CD4-positive, alpha-beta T cell treated with Interleukin-6 at 100 ng/mL for 8 hours (primary cell): ENCODE data around the gene E2F2.

ENCODE experiments used
- DNase-seq: peaks from one replicate; pipeline ENCODE4 v3.0.0-alpha.2; 2020; ENCODE audit warnings: mixed read lengths, low spot score

Gene E2F2

DNA sequence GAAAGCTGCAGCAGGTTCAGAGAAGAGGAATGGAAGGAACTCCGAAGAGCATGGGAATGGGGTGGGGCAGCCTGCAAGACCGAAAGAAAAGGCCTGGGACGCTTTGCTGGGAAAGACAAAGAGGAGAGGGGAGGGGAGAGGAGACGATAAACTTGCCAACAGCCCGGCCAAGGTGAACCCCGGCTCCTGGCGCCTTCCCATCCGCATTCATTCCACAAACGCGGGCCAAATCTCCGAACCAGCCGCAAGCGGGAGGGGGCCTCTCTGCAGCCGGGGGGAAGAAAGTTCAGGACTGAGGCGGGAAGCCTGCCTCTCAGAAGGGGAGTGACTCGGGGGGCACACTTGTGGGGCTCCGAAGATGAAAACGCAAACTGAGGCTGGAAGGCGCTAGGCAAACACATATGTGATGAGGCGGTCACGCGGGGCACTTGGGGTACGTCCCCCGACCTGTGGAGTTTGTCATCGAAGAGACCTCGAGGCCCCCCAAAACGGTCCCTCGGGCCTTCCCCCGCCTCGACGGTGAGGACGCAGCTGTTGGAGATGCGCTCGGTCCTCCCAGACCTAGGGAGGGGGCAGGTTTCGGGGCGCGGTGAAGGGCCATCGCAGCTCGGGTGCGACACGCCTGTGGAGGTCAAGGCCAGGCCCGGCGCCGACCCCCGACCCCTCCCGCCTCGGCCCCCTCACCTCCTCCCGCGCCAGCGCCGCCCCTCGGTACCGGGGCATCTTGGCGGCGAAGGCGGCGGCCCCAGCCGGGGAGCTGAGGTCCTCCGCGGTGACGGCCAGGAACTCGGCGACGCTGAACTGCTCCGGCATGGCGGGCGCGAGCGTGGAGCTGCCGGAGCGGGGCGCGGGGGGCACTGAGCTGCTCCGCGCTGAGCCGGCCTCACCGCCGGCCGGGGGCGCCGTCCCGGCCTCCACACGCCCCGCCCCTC, 47.4 kb downstream of the E2F2 start, which contains the start of gene ASAP3:
ASAP3 (minus strand) TSS at position 859 of the 932 bp plus-strand sequence; CDS start at position 813, 46 bp downstream.
- no peak for DNase-seq

DNA sequence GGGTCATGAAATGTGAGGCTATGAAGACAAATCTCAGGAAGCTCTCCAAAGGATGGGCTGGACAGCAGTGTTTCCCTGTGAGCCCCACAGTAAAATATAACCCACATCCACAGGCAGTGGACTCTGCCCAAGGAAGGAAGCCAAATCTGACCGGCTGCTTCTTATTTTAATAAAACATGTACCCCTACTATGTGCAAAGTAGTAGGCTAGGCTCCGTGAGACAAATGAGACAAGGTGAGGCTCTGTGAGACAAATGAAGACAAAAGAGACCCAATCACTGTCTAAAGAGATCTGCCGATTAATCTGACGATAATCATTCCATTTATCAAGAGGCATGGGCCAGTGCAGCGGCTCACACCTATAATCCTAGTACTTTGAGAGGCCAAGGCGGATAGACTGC, 49.1 kb downstream of the E2F2 start:
- DNase-seq: no peak

DNA sequence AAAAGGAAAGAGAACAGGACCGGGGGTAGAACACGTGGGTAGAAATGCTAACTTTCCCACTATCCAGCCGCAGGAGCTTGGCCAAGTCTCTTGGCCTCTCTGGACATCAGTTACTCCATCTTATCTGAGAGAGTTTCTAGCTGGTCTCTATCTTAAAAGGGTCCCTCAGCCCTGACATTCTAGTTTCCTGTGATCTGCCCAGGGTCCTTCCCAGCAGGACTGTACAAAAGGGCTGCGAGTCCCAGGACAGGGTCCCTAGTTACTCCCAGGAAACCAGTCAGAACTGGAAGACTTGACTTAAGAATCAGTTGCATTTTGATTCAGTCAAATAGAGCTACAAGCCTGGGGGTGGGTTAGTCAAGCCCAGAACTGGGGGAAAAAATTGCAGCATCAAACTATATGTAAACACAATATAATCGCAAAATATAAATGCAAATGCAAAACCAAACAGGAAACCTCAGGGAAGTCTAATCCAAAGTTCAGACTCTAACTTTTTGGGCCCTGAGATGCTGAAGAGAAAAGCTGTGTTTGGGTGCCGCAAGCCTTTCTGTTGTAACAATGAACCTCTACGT, 49.9 kb downstream of the E2F2 start:
- DNase-seq: no peak

DNA sequence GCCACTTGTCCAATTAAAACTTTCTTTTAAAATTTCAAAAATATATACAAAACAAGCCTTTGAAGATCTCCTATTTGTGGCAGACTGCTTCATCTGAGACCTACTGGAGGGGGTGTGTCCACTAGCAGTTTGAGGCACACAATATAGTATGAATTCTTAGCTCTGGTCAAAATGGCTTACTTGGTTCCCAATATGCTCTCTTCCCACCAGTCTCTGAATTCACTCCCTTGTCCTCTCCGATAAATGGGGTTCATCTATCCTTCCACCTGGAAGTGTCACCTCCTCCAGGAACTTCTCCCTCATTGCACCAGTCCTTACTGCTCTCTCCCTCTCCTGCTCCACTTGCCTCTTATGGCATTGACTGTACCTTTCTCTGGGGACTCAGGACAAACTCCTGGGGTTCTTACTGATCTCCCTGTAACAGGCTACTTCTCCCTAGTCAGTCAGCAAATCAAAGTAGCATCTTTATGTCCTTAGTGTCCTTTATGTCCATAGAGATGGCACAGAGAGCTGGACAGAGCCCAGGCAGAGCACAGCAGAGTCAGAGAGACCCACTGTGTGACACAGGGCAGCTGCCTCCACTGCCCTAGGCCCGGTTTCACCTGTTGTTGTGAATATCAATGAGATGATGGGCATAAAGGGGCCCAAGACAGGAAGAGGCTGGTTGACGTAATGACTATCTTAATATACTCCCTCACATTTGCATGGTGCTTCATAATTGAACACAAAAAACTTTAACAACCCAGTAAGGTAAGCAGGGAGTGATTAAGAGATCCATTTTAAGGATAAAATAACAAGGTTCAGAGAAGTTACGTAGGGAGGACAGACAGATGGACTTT, 50.6 kb downstream of the E2F2 start:
- DNase-seq: no peak

DNA sequence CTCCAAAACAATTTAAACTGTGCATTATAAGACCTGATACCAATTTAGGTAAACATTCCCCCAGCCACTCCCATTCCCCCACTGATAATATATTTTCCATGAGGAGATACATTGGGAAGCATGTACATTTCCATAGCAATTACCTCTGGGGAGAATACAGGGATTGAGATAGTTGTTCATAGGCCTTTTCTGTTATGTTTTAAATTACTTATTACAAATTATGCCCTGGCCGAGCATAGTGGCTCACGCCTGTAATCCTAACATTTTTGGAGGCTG, 51.4 kb downstream of the E2F2 start:
- DNase-seq: no peak

DNA sequence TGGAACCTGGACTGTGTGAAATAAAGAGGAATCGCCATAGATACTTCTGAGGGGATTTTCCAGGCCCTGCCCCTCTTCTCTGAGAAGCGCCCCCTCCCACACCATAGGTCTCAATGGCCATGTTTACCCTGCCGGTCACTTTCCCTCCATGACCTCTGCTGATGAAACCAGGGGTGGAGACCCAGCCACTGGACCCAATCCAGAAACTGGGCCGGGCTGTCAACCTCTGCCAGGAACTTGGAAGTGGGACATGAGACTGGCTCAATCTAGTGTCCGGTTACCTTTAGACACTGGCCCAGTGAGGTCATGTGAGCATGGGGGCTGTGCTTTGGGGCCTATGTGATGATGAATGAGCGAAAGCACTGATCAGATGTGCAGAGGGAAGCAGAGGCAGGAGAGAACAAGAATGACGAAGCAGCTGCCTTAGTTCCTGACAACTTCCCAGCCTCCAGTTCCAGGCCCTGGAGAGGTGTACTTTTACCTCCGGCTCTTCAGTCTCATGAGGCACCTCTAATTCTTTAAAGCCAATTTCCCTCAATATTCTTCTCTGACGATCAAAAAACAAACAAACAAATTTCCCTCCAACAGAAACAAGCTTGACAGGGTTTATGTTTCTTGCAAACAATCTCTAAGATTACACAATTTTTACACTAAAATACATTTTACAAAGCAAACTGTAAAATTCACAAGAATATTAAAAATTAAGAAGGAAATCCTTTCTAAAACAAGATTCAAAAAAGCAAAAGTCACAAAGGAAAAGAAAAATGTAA, 52.0 kb downstream of the E2F2 start:
- no peak for DNase-seq

DNA sequence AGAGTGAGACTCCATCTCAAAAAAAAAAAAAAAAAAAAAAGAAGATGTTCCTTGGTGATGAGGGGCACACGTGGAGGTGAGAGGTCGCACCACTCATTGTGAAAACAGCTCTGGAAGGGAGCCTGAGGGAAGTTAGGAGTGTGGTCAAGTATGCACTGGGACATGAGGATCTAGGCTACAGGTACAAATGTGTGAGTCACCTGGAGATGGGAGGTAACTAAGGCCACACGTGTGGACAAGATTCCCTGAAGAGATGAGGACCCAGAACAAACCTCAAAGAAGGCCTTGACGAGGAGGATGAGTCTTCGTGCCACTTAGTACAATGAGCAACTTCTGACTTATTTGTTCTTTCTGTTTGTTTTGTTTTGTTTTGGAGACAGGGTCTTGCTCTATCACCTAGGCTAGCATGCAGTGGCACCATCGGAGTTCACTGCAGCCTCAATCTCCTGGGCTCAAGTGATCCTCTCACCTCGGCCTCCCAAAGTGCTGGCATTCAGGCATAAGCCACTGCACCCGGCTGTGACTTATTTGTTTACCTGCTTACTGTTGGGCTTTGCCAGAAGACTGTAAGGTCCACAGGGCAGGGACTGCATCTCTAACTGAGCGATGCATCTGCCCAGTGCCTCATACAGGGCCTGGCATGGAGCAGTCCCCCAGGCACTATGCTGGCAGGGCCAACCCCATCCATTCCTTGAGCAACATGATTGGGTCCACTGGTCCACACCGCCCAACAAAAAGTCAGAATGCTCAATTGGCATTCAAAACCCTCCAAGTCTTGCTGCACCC, 53.5 kb downstream of the E2F2 start:
- DNase-seq: no peak

DNA sequence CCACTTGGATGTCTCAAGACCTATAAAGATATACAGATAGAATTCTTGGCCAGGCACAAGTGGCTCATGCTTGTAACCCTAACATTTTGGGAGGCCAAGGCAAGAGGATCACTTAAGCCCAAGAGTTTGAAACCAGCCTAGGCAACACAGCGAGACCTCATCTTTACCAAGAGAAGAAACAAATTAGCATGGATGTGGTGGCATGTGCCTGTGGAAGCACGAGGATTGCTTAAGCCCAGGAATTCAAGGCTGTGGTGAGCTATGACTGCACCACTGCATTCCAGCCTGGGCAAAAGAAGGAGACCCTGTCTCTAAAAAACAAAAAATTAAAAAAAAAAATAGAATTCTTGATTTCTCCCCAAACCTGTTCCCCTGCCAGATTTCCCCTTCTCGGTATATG, 55.4 kb downstream of the E2F2 start:
- no peak for DNase-seq

DNA sequence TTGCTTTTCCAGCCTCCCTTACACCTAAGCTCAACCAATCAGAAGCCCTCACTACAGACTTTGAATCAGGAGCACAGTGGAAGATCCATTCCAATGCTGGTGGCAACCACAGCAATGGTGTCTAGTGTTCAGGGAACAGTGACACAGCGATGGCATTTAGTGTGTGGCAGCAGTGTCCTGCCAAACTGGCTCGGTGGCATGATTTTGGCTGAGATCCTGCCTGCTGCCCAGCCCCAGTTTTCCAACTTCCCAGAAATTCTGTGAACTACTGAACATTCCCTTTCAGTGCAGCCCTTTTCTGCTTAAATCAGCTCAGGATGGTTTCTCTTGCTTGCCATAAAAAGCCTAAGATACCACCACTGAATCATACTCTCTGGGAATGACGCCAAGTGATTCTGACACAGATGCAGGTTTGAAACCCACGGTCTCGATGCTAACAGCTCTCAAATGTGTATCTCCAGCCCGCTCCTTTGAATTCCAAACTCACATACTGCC, 55.9 kb downstream of the E2F2 start:
- DNase-seq: no peak

DNA sequence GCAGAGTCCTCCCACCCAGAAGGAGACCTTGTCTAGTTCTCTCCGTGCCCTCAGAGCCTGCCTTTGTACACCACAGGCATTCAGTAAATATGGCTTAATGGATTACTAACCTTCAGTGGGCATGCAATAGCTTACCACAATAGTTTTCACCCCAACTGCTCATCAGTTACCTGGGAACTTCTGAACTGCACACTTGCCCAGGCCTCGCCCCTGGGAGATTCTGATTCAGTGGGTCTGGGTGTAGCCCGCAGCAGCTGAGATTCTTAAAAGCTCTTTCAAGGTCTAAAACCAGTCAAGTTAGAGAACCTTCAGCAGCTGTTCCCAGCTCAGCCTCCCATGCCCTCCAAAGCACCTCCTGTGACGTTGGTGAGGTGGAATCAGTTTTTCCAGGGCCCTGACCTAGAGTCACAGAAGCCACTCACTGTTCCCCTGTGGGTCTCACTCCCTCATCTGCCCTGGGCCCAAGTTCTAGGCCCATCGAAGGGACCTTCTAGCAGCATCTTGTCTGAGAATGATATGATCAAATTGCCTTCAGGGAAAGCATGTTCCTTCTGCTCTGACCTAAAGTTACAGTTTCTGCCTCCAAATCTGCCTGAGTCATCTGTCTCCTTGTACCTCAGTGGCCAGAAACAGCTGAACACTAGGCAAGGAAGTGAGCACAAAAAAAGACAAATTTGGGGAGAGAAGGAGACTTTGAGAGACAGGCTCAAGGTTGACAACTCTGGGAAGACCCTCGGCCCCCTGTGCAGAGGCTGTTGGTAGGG, 57.8 kb downstream of the E2F2 start:
- DNase-seq: no peak

DNA sequence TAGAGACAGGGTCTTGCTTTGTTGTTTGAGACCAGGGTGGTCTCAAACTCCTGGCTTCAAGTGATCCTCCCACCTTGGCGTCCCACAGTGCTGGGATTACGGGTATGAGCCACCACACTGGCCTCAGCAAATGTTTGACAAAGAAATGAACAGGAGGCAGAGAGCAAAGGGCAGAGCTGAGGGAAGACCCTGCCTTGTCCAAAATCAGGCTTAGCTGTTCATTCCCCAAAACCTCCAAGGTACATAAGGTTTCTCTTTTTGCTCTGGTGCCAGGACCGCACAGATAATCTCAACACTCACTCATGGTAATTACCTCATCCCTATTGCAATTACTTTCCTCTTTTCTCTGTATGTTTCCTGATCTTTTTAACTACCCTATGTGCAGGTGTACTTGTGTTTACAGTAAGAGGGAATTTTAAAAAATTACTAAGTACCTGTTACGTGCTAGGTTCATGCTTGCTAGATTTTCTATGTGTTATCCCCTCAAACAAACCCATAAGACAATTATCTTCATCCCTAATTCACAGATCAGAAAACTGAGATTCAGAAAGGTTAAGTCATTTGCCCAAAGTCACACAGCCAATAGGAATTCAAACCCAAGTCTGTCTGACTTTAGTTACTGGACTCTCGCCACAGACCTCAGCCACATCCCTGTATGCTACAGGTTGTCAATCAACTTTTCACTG, 58.5 kb downstream of the E2F2 start:
- no peak for DNase-seq

DNA sequence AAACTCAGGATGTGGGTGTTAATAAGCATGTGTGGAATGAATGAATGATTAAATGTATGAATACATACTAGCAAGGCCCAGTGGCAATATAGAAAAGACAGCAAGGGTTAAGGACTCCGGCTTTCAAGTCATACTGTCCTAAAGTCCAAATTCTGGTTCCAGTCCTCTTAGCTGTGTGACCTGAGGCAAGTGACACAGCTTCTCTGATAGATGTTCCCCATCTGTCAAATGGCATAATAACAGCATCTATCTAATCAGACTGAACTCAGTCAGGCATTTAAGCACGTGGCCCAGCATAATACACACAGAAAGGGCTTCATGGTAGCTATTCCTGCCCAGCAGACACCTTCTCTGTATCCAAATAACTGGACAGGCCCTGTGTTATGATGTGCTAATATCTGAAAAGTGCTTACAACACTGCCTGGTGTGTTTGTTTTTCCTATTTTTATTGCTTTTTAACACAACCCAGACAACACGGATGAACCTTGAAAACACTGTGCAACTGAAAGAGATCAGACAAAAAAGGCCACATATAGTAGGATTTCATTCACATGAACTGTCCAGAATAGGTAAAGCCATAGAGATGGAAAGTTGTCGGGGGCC, 59.5 kb downstream of the E2F2 start:
- DNase-seq: no peak

DNA sequence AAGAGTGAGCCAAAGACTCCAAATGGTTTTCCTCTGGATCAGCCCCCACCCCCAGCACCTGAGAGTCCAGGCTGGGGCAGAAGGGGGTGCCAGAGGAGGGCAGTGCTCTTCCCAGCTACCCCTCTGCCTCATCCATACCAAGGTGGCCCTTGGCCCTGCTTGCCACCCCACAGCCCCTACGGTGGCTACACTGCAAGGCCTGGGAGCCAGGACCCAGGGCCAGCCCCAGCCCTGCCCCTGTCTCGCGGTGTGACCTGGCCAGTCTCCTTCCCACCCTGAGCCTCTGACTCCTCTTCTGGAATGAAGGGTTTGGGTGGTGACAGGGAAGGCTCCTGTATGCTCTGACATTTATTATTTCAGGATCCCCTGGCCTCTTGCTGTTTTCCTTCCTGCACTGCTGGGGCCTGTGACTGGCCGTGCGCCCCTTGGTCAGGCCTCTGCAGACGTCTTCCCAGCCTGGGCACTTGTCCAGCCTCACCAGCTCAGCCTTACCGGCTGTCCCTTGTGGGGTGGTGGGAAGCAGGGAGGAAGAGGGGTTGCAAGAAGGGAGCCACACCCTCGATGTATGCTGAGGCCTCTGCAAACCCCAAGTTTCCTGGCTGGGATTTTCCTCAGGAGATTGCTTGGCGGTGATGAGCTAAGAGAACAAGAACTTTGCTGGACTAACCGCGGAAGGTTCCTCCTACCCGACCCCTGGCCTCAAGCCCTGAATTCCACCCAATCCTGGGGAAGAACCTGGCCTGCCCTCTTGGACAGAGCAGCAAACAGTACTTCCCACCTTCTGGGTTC, 60.6 kb downstream of the E2F2 start:
- no peak for DNase-seq

DNA sequence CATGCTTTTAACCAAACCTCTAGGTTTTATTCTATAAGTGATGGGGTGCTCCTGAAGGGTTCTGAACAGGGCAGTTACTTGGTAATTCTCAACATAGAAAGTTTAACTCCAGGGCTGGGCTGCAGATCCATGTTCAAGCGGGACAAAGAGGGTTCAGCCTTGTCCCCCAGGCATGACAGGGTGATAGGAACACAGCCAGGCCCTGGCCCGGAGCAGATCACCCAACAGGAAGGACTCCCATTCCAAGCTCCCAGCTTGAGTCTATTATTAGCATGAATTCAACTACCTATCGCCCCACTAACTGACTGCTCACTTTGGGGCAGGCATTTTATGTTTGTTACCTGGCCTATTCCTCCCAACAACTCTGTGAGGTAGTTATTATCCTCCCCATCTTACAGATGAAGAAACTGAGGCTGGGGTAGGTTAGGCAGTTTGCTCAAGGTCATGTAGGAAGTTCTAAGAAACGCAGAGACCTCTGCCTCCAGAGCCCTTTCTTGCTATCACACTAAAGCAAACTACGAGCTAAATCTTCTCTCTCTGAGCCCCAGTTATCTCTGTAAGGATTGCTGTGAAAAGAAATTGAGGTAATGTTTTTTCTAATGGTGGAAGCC, 61.6 kb downstream of the E2F2 start:
- DNase-seq: no peak

DNA sequence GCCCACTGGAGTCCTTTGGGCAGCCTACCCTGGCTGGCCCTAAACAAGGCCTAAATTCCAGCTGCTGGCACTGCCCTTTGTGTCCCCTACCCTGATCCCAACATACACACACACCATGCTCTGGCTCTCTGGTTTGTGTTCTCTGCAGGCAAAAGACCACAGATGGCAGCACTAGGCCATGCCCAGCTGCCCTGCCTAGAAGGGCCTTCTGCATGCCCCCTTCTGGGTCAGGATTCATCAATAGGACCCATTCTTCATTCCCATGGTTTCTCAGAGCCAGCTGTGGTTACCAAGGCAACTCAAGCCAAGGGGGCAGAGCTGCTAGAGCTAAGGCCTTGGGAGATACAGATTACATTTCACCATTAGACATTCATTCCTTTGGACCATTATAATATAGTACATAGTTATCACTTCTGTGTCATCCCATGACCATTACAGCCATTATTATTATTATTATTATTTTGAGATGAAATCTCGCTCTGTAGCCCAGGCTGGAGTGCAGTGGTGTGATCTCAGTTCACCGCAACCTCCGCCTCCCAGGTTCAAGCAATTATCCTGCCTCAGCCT, 64.5 kb downstream of the E2F2 start:
- DNase-seq: no peak

DNA sequence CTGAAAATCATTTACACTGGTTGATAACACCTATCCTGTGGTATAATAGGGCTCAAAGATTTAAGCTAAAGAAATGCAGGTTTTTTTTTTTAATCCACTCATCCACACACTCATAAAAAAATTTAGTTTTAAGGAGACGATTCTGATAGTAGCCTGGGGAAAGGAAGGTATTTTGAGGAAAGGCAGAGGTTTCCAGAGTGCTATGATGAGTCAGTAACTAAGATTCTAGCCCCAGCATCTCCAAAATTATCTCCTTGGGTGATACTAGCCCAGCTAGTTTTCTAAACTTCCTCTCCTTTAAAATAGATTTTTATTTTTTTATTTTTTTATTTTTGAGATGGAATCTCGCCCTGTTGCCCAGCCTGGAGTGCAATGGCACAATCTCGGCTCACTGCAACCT, 67.7 kb downstream of the E2F2 start:
- no peak for DNase-seq

DNA sequence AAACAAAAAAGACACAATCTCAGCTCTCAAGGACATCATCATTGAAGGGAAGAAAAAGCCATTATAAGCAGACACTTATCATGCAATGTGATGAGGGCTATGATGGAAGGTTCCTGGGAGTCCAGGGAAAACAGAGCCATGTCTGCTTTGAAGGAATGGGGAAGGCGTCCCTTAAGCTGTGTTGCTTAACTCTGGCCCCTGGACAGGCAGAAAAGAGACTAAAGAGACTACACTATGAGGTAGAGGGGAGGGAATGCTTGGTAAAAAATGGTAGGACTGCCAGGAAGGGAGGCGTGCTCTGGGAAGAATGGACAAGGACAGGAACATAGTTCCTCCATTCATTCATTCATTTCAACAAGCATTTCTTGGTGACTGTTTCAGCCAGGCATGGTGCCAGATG, 68.3 kb downstream of the E2F2 start:
- no peak for DNase-seq

DNA sequence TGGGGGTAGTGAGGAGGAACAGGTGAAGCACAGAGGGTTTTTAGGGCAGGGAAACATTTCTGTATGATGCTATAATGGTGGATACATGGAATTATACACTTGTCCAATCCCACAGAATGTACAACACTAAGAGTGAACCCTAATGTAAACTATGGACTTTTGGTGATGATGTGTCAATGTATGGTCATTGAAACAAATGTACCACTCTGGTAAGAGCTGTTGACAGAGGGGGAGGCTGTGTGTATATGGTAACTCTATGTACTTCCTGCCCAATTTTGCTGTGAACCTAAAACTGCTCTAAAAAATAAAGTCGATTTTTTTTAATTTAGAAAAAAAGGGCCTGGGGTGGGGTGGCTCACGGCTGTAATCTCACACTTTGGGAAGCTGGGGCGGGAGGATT, 70.0 kb downstream of the E2F2 start:
- no peak for DNase-seq
